Measurements from ENCODE around the gene CDK5R1.
"Not testable (repeated sequence)": the region's sequence is repeated elsewhere in the genome, so short reads cannot be mapped to it uniquely, and the experiment has no call there.

CDK5R1 gene

DNA sequence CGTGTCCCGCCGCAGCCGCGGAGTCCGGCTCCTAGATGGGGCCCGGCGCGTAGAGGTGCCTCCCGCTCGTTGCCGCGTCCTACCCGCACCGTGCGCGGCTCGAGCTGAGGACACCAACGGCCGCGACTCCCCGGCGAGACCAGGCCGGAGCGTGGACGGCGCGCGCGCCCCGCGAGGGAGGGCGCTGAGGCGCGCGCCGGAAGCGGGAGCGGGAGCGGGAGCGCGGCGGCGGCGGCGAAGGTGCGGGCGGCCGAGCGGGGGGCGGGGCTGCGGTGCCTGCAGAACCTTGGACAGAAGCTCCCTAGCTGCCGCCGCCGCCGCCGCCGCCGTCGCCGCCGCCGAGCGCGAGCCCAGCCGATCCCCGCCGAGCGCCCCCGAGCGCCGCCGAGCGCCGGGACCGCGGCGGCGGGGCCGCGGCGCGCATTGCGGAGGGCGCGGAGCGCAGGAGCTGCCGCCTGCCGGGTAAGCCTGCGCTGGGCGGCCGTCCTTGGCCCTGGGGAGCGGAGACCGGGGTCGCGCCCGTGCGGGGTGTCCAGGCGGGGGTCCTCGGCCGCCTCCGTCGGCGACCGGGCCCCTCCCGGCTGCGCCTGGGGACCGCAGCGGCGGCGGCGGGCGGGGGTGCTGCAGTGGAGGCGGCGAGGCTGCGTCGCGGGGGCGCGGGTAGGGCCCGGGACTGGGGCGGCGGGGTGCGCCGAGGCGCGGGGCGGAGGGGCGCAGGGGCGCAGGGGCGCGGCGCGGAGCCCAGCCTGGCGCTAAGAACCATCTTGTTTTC, at the start of gene CDK5R1:
CDK5R1 (plus strand) TSS at position 293 of the 772 bp plus-strand sequence. CDS start 628 bp downstream, outside the sequence.
- DNase-seq: peak; percentile 80

DNA sequence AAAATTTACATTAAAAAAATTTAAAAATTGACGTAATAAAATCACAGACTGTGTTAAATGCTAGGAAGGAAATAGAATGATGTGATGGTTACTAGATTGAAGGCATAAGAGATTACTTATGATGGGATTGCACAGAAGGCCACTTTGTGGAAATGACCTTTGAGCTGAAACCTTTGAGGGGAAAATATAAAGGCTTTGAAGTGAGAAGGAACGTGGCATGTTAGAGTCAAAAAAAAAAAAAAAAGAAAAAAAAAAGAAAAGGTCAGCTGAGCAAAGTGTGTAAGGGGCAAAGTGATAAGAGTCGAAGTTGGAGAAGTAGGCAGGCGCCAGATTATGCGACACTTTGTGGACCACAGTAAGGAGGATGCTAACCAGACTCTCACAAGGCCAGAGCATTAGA, 46.1 kb upstream of the CDK5R1 start:
- DNase-seq: no peak

DNA sequence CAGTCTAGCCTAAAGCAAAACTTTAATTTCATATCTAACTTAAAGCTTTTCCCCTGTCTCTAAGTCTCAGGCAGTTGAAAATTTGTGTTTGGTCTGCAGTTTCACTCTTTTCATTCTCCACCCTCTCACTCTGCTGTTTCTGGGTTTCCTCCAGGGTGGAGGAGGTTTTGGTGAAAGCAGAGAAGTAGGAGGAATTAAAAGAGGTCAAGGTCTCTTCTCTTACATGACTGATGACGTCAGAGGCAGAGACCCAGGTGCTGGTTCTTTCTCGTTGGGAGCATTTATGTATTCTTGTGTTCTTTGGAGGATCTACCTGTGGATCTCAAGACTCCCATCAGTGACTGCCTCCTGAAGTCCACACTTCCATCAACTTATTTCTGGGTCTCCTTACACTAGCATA, 44.9 kb upstream of the CDK5R1 start:
- DNase-seq: no peak

DNA sequence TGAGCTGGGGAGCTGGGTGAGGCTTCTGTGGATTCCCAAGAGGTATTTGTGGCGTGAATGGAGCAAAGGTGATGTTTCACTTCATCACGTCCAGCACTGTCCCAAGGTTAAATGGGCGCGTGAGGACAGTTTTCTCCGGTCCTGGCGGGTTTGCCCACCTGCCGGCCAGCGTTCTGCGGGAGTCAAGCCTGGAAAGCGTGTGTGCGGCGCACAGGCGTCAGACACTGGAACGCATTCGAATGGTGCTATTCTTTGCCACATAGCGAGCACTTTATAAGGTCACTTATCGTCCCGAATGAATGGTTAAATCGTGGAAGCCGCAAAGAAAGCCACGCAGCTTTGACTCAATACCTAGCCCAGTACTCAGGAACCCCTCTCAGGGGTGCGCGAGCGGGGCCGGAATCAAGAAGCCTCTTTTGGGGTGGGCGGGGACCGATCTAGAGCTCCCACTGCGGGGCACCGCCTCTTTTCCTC, 42.9 kb upstream of the CDK5R1 start:
- no peak for DNase-seq

DNA sequence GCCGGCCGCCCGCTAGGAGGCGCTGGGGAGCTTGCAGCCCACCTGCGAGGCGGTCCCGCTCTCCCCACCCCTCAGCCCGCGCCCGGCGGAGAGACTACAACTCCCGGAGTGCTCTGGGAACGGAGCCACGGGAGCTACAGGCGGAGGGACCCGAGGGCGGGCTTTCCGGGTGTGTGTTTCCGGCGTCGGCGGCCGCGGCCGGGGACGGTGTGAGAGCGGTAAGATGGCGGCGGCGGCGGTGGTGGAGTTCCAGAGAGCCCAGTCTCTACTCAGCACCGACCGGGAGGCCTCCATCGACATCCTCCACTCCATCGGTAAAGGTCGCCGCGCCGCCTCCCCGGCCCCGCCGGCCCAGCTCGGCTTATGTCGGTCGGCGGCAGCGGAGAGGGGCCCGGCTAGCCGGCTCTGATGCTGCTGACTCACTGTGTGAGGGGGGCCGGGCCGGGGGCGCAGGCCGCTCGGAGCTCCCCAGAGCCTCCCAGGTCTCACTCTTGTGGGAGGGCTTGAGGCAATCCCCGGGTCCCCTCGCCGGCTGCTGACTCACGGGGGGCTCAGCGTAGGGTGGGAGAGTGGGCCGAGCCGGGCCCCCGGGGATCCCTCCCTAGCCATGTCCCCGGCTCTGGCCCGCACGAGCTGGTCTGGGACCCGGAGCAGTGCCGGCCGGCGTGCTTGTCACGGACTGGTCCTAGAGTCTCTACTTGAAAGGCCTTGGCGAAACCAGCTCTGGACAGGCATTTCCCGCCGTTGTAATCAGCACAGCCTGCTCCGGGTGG, 42.3 kb upstream of the CDK5R1 start, which contains the start of gene PSMD11:
PSMD11 (plus strand) TSS at position 210 of the 773 bp plus-strand sequence; CDS start at position 224, 14 bp downstream.
- peak; percentile 100 for DNase-seq

DNA sequence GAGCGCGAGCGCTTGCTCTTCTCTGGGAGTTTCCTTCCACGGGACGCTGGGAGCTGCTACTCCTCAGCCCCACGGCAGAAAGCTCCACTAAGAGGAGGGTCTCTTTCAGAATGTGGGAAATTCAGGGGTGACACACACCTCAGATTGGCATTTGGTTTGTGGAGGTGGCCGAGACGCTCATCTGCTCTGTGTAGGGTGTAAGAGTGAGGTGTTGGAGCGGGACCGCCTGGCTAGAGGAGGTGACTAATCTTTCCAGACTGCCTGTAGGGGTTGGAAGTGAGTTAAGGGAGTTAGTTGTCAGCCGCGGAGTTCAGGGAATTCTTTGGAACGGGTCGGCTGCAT, 41.7 kb upstream of the CDK5R1 start:
- peak; percentile 56 for DNase-seq

DNA sequence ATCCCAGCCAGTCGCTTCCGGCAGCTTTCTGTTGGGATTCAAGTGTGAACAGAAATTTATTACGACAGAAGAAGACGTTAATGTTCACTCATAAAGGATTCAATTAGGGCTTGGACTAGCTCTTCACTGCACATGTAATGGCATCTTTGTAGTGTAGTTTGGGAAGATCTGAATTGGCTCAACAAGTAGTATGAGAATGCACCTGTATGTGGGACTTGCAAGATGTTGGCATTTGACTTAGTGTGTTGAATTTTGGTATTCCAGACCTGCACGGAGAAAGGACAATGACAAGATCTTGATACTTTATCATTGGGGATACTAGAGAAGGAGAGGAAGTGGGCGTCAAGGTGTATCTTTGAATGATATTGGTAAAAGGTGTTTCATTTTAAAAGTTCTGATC, 41.3 kb upstream of the CDK5R1 start:
- DNase-seq: no peak

DNA sequence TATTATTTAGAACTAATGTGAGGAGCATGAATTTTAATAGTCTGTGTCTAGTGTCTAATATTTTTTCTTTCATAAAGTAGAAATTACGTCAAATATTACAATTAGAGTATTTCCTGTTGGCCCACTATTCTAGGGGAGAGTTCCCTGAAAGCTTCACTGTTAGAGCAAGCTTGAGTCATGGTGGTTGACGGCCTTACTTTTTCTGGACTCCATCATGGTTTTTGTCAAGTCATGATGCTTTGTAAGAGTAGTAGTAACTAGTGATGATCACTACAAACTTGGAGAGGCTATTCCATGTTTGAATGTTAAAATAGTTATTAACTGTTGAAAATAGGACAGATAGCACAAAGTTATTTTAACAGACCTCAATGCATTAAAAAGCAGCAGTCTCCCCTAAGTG, 40.8 kb upstream of the CDK5R1 start:
- DNase-seq: no peak

DNA sequence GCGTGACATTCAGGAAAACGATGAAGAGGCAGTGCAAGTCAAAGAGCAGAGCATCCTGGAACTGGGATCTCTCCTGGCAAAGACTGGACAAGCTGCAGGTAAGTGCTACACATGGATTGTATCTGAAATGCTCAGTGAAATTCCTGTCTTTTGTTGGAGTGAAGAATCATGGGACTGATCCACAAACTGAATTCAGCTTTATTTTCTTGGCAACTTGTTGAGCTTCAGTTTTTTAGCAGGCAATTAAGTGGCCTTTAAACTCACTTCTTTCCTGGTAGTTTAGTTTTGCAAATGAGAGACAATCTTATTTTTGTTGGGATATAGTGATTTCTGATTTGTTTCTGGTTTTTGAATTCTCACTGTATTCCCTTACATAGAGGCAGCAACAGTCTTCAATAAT, 39.8 kb upstream of the CDK5R1 start:
- DNase-seq: no peak

DNA sequence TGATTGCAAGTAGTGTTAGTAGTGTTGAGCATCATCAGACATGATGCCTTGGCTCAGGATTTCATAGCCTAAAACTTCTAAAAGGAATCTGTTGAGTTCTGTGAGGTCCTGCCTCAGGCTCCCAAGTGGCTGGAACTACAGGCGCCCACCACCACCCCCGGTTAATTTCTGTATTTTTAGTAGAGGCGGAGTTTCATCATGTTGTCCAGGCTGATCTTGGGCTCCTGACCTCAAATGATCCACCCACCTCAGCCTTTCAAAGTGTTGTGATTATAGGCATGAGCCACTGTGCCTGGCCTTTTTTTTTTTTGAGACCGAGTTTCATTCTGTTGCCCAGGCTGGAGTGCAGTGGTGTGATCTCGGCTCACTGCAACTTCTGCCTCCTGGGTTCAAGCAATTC, 36.8 kb upstream of the CDK5R1 start:
- DNase-seq: no peak

DNA sequence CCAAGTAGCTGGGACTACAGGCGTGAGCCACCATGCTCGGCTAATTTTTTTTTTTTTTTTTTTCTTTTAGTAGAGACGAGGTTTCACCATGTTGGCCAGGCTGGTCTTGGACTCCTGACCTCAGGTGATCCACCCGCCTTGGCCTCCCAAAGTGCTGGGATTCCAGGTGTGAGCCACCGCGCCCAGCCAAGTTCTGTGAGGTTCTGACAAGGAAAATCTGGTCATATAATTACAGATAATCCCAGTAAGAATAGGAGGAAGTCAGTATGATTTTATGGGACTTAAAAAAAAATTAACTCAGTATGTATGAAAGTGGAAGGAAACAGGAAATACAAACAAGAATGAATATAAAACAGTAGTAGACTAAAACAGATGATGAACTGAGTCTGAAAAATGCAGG, 36.4 kb upstream of the CDK5R1 start:
- not testable (repeated sequence) for DNase-seq

DNA sequence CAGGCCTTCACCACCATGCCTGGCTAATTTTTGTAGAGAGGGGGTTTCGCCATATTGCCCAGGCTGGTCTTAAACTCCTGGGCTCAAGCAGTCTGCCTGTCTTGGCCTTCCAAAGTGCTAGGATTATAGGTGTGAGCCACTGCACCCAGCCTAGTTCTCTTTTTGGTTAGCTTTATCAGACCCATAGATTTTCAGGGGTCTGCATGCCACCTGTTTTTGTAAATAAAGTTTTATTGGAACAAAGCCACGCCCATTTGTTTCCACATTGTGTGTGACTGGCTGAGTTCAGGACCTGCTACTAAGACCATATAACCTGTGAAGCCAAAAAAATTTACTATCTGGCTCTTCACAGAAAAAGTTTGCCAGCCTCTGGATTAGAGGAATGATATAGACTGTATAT, 34.9 kb upstream of the CDK5R1 start:
- DNase-seq: no peak

DNA sequence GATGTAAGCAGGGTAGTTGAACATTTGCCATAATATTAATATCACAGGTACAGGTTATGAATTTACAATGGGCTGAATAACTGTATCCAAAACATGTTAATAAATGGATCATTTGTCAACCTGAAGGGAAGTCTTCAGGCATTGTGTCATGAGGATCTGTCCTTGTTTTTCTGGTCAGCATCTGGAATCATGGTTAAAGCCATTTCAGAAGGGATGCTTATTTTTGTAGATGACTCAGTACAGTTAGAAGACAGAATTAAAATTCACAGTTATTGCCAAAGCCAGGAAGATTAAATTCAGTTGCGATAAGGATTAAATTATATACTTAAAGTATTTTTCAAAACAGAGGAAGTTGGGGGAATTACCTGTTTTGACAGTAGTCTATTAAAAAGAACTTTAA, 34.5 kb upstream of the CDK5R1 start:
- no peak for DNase-seq

DNA sequence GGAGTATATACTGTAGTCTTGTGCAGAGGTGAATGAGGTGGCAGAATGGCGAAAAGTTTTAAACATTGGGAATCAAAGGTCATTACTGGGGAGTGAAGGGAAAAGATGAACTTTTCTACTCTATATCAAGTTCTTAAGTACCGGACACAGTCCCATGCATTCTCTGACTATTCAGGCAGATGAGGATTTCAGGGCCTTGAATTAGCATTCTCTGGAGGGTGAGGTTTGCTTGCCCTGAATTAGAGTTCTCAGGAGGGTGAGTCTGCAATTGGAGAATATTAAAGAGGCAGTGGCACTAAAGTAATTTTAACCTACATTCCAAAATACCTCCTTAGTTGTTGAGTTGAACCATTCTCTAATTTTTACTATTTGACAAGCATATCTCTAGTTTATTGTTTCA, 33.4 kb upstream of the CDK5R1 start:
- DNase-seq: no peak

DNA sequence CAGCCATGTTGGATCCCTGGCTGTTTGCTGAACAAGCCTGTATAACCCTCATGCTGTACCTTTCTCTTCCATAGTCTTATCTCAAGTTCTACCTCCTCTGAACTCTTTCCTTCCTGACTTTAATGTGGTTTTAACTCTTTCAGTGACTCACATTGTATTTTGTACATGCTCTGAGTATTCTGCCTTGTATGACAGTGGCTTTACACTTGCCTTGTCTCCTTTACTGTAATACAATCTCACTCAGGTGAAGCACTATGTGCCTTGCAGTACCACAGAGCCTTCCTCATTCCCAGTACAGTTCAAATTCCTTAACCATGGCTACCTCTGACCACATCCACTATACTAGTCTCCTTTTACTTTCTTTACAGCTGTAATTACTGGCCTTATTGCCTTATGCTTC, 28.4 kb upstream of the CDK5R1 start:
- DNase-seq: no peak

DNA sequence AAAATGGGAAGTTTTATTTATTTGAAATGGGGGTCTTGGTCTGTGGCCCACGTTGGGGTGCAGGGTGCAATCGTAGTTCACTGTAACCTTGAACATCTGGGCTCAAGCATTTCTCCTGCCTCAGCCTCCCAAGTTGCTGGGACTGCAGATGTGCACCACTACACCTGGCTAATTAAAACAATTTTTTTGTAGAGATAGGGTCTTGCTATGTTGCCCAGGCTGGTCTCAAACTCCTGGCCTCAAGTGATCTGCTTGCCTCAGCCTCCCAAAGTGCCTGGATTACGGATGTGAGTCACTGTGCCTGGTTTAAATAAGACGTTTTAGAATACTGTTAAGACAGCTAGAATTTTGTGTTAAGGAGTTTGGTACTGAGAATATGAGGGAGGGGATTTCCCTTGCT, 26.7 kb upstream of the CDK5R1 start:
- no peak for DNase-seq

DNA sequence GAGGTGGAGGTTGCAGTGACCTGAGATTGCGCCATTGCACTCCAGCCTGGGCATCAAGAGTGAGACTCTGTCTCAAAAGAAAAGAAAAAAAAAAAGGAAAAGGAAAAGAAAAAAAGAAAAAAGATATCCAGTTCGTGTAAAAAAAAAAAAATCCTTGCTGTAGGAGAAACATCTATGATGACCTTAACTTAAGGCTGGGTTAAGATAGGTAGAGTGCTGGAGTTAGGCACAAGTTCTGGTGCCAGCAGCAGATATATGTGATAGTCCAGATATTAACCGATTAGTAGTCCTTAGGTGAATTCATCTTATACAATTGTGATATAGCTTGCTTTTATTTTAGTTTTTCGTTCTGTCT, 25.3 kb upstream of the CDK5R1 start:
- no peak for DNase-seq

DNA sequence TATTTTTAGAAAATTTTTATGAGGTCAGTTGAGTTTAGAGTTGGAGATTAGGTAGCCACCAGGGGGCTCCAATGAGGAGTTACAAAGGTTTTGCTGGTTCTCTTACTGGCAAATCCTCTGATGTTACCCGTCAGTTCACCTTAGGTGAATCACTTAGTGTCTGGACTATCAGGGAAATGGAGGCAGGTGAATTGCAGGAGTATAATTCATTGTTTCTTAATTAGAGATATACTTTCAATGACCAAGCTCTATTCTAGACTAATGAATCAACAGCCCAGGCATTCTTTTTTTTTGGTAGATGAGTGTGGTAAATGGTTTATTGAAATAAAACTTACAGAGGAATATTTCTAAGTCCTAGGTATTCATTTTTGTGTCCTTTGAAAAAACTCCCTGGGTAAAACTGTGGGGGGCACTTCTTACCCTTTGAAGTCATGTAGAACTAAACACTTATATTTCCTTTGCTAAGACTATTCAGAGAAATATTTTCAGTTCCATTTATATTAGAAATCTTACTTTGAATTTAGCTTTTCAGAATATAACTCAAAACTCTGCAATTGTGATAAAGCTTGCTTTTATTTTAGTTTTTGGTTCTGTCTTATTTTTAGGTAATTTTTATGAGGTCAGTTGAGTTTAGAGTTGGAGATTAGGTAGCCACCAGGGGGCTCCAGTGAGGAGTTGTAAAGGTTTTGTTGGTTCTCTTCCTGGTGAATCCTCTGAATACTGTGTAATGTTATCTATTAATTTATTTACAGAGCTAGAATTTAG, 24.8 kb upstream of the CDK5R1 start:
- peak; percentile 81 for DNase-seq

DNA sequence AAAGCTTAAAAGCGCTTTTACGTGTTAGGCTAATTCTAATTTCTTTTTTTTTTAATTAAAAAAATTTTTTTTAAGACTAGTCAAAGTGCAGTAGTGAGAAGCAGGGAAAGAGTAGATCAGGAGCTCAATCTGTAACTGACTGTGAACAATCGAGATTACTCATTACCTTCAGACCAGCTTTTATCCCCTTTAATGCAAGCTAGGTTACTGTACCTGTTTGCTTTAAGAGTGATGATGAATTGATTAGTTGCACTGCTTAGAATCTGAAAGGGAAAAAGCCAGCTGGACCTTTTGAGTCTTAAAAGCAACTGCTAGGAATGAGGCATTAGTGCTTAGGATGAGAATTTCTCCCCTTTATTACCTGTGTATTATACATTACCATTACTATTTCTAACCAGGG, 23.5 kb upstream of the CDK5R1 start:
- no peak for DNase-seq

DNA sequence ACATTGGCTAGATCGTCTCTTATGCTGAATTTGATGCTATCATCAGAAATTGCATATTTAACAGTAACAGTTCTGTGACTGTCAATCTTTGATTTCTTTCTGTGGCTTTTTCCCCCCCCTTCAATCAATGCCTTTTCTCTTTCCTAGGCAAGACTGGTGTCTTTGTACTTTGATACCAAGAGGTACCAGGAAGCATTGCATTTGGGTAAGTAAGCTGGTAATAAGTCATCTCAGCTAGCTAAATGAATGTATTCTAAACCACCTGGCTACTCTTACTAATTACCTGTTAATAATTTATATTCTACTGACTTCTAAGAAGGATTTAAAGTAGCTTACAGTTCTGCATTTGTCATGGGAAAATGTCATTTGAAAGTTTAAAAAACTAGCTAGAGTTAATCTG, 22.4 kb upstream of the CDK5R1 start:
- DNase-seq: no peak

DNA sequence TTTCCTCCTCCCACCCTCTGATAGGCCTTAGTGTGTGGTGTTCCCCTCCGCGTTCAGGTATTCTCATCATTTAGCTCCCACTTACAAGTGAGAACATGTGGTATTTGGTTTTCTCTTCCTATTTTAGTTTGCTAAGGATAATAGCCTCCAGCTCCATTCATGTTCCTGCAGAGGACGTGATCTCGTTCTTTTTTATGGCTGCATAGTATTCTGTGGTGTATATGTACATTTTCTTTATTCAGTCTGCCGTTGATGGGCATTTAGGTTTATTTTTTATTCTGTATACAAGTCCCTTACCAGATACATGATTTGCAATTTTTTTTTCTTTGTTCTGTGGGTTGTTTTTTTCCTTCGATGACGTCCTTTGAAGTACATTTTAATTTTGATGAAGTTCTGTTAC, 18.8 kb upstream of the CDK5R1 start:
- DNase-seq: no peak

DNA sequence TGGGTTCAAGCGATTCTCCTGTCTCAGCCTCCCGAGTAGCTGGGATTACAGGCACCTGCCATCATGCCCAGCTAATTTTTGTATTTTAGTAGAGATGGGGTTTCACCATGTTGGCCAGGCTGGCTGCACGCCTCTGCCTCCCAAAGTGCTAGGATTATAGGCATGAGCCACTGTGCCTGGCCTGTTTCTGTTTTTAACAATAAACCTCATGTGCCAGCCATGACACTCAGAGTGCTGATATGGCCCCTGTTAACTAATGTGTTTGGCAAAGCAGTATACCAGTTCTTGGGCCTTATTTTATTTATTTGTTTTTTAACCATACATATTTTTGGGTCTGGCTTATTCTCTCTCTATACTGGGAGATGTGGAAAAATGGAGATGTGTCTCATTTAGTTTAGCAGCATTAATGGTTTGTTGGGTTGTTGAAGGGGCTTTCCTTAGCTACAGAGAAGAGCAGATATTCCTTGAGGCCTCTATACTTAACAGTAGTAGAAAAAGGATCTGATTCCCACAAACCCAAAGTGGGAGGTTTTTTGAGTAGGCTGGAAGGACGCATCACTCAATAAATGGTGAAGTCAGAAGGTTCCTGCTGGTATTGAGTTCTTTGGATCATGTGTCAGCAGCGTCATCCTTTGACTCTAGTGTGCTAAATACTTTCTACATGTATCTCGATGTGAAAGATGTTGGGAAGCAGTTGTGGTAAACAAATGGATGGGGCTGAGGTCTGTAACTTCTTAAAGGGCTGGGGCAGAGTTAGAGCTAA, 16.2 kb upstream of the CDK5R1 start:
- no peak for DNase-seq

DNA sequence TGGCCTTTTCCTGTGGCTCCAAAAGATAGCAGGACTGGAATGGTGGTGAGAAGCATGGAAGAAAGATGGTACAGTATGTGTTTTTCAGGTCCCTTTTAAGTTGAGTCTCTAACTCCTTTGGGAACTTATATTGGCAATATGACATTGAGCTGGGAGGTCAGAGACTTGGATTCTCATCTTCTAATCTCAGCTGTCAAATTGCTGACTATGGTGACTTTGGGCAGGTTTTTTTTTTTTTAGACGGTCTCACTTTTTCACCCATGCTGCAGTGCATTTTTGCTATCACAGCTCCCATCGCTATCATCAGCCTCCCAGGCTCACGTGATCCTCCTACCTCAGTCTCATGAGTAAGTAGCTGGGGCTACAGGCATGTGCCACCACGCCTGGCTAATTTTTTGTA, 15.1 kb upstream of the CDK5R1 start:
- no peak for DNase-seq
